HEK293 (cell line): ENCODE data around the gene GDPD5.

ENCODE experiments used
- BCL11A ChIP-seq: fragments of 450-650 bp; formaldehyde crosslinking; IDR thresholded peaks from 2 replicates; pipeline ENCODE4 v1.5.1; 2016; ENCODE audit warnings: low read depth, missing biosample characterization, missing genetic modification characterization
- PRDM1 ChIP-seq: fragments of 450-650 bp; formaldehyde crosslinking; IDR thresholded peaks from 2 replicates; pipeline ENCODE4; 2016; ENCODE audit warnings: missing biosample characterization, missing genetic modification characterization
- SALL2 ChIP-seq: fragments of 450-650 bp; formaldehyde crosslinking; IDR thresholded peaks from 2 replicates; pipeline ENCODE4 v1.5.0; 2017; ENCODE audit warnings: missing biosample characterization, mild to moderate bottlenecking, missing genetic modification characterization, borderline replicate concordance
- TRIM28 ChIP-seq: IDR thresholded peaks from 2 replicates; pipeline ENCODE4 v1.6.1; 2011; ENCODE audit warnings: low read length, control low read depth, borderline replicate concordance
- YY1 ChIP-seq: fragments of 450-650 bp; formaldehyde crosslinking; IDR thresholded peaks from 2 replicates; pipeline ENCODE4 v1.5.1; 2018; ENCODE audit warnings: missing biosample characterization, missing genetic modification characterization
- ZBTB20 ChIP-seq: fragments of 450-650 bp; formaldehyde crosslinking; IDR thresholded peaks from 2 replicates; pipeline ENCODE4 v1.5.1; 2016; ENCODE audit warnings: missing biosample characterization, missing genetic modification characterization
- ZNF274 ChIP-seq, 2 experiments: fragments of 200-500 bp in 1 of 2; fragments of 450-650 bp in 1 of 2; sonication (Bioruptor generic) in 1 of 2; formaldehyde crosslinking in 1 of 2; IDR thresholded peaks; 2 replicates each; pipeline versions ENCODE4 v1.5.1 to v1.6.1; 2014 to 2016; ENCODE audit warnings: borderline replicate concordance in 1 of 2, inconsistent platforms in 1 of 2, low read length in 1 of 2, missing biosample characterization in 1 of 2, missing genetic modification characterization in 1 of 2
- ZNF311 ChIP-seq: fragments of 450-650 bp; formaldehyde crosslinking; IDR thresholded peaks from 2 replicates; pipeline ENCODE4 v1.5.1; 2017; ENCODE audit warnings: missing biosample characterization, missing genetic modification characterization, borderline replicate concordance
- ZNF600 ChIP-seq: fragments of 450-650 bp; formaldehyde crosslinking; IDR thresholded peaks from 2 replicates; pipeline ENCODE4 v1.5.1; 2016; ENCODE audit warnings: missing biosample characterization, missing genetic modification characterization
- ZNF747 ChIP-seq: fragments of 450-650 bp; formaldehyde crosslinking; IDR thresholded peaks from 2 replicates; pipeline ENCODE4 v1.5.1; 2016; ENCODE audit warnings: missing biosample characterization, missing genetic modification characterization
- ZNF785 ChIP-seq: fragments of 450-650 bp; formaldehyde crosslinking; IDR thresholded peaks from 2 replicates; pipeline ENCODE4 v1.5.1; 2016; ENCODE audit warnings: missing biosample characterization, missing genetic modification characterization
- TF ChIP-seq, protein P1 (sequence below): fragments of 450-650 bp; formaldehyde crosslinking; IDR thresholded peaks from 2 replicates; pipeline ENCODE4 v1.5.1; 2016; ENCODE audit warnings: missing biosample characterization, missing genetic modification characterization

GRCh38 chr11:75431533-75432525 lies 93.9 kb downstream of the GDPD5 start:
- TF ChIP-seq YY1 (tag by site-specific recombination): no peak
- TF ChIP-seq ZNF311 (tag by site-specific recombination): no peak
- TF ChIP-seq ZBTB20: no peak
- no peak for TF ChIP-seq PRDM1 (tag by site-specific recombination)
- TF ChIP-seq BCL11A: no peak
- TF ChIP-seq ZNF274 (IDR thresholded peaks at IDR 0.05; ENCODE audit: low read length): no peak
- TF ChIP-seq ZNF274 (tag by site-specific recombination; IDR thresholded peaks at IDR 0.05; ENCODE audit: borderline replicate concordance): no peak
- TF ChIP-seq ZNF785: no peak
- TF ChIP-seq SALL2: no peak
- no peak for TF ChIP-seq TRIM28
- no peak for TF ChIP-seq ZNF600 (tag by site-specific recombination)
- TF ChIP-seq, protein P1, sequence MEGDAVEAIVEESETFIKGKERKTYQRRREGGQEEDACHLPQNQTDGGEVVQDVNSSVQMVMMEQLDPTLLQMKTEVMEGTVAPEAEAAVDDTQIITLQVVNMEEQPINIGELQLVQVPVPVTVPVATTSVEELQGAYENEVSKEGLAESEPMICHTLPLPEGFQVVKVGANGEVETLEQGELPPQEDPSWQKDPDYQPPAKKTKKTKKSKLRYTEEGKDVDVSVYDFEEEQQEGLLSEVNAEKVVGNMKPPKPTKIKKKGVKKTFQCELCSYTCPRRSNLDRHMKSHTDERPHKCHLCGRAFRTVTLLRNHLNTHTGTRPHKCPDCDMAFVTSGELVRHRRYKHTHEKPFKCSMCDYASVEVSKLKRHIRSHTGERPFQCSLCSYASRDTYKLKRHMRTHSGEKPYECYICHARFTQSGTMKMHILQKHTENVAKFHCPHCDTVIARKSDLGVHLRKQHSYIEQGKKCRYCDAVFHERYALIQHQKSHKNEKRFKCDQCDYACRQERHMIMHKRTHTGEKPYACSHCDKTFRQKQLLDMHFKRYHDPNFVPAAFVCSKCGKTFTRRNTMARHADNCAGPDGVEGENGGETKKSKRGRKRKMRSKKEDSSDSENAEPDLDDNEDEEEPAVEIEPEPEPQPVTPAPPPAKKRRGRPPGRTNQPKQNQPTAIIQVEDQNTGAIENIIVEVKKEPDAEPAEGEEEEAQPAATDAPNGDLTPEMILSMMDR (tag by site-specific recombination): no peak
- TF ChIP-seq ZNF747 (tag by site-specific recombination): no peak
